Mononuclear cell (primary cell): ENCODE measurements around the gene EEA1. TPM values are rescaled to one million over a fixed set of nuclear protein-coding genes. Genes with fewer than 3 reads are reported as not detected.

ENCODE experiments used
- H3K27me3 ChIP-seq: 2 replicates; pipeline ENCODE4 v1.6.0; 2011; ENCODE audit warnings: low read length, control low read depth; ENCODE audit not compliant: insufficient read depth
- H3K4me1 ChIP-seq: 2 replicates; pipeline ENCODE4 v1.5.1; 2011; ENCODE audit warnings: mild to moderate bottlenecking, low read length, control low read depth; ENCODE audit not compliant: insufficient read depth
- H3K4me3 ChIP-seq: 2 replicates; pipeline ENCODE4 v1.5.1; 2011; ENCODE audit warnings: mild to moderate bottlenecking, low read length, moderate library complexity
- H3K9me3 ChIP-seq: 2 replicates; pipeline ENCODE4 v1.5.1; 2011; ENCODE audit warnings: low read depth, mild to moderate bottlenecking, control low read depth, low read length
- total RNA-seq: library from RNA; depleted of rRNA; stranded (reverse); fragments of >200 nt; gene quantifications from one replicate; pipeline ENCODE4 v1.2.3, GENCODE V29; 2012

EEA1 gene
- total RNA-seq, 1 donor: 6.2 TPM

GRCh38 chr12:92743026-92743425 lies 186.1 kb downstream of the EEA1 start:
- Histone ChIP-seq H3K27me3 (no peaks in the 10 kb centered on the region), H3K9me3 (no peaks in the 10 kb centered on the region), H3K4me3 (no peak overlapping the region), H3K4me1 (no peaks in the 10 kb centered on the region)

GRCh38 chr12:92740411-92740810 lies 188.7 kb downstream of the EEA1 start:
- H3K4me3 ChIP-seq: no peak overlapping the region

GRCh38 chr12:92739113-92739512 lies 190.0 kb downstream of the EEA1 start:
- Histone ChIP-seq H3K27me3 (no peaks in the 10 kb centered on the region), H3K4me3 (no peak overlapping the region), H3K4me1 (no peaks in the 10 kb centered on the region), H3K9me3 (no peaks in the 10 kb centered on the region)

More at GRCh38 chr12:92740411-92740810, 188.7 kb downstream of the EEA1 start:
- no peaks in the 10 kb centered on the region for H3K27me3 ChIP-seq
- no peaks in the 10 kb centered on the region for H3K9me3 ChIP-seq
- no peaks in the 10 kb centered on the region for H3K4me1 ChIP-seq

- H3K4me3 ChIP-seq: no peak overlapping the region
Observed at GRCh38 chr12:92737855-92738850, 190.9 kb downstream of the EEA1 start.

GRCh38 chr12:92736605-92737004 lies 192.5 kb downstream of the EEA1 start:
- H3K4me3 ChIP-seq: no peak overlapping the region
- no peaks in the 10 kb centered on the region for H3K4me1 ChIP-seq
- H3K9me3 ChIP-seq: no peaks in the 10 kb centered on the region
- H3K27me3 ChIP-seq: no peaks in the 10 kb centered on the region

More at GRCh38 chr12:92737855-92738850, 190.9 kb downstream of the EEA1 start:
- Histone ChIP-seq H3K9me3 (no peaks in the 10 kb centered on the region), H3K4me1 (no peaks in the 10 kb centered on the region), H3K27me3 (no peaks in the 10 kb centered on the region)

- no peak overlapping the region for H3K4me3 ChIP-seq
- no peaks in the 10 kb centered on the region for H3K27me3 ChIP-seq
- H3K9me3 ChIP-seq: no peaks in the 10 kb centered on the region
- H3K4me1 ChIP-seq: no peaks in the 10 kb centered on the region
Observed at GRCh38 chr12:92735131-92735721, 193.9 kb downstream of the EEA1 start.

- Histone ChIP-seq H3K9me3 (no peaks in the 10 kb centered on the region), H3K4me3 (no peak overlapping the region), H3K4me1 (no peaks in the 10 kb centered on the region), H3K27me3 (peaks cover 1% of the 10 kb centered on the region)
Observed at GRCh38 chr12:92733661-92734060, 195.4 kb downstream of the EEA1 start.

- no peak overlapping the region for H3K4me3 ChIP-seq
- no peaks in the 10 kb centered on the region for H3K4me1 ChIP-seq
Observed at GRCh38 chr12:92733181-92733580, 195.9 kb downstream of the EEA1 start.

GRCh38 chr12:92732716-92733115 lies 196.4 kb downstream of the EEA1 start:
- H3K4me1 ChIP-seq: no peaks in the 10 kb centered on the region
- H3K9me3 ChIP-seq: no peaks in the 10 kb centered on the region
- H3K27me3 ChIP-seq: peaks cover 2% of the 10 kb centered on the region
- no peak overlapping the region for H3K4me3 ChIP-seq

More at GRCh38 chr12:92733181-92733580, 195.9 kb downstream of the EEA1 start:
- no peaks in the 10 kb centered on the region for H3K9me3 ChIP-seq
- peaks cover 2% of the 10 kb centered on the region for H3K27me3 ChIP-seq

GRCh38 chr12:92732216-92732615 lies 196.9 kb downstream of the EEA1 start:
- H3K4me3 ChIP-seq: no peak overlapping the region
- peaks cover 2% of the 10 kb centered on the region for H3K27me3 ChIP-seq
- no peaks in the 10 kb centered on the region for H3K4me1 ChIP-seq
- no peaks in the 10 kb centered on the region for H3K9me3 ChIP-seq

GRCh38 chr12:92730758-92731157 lies 198.3 kb downstream of the EEA1 start:
- Histone ChIP-seq H3K4me3 (no peak overlapping the region), H3K27me3 (peaks cover 2% of the 10 kb centered on the region), H3K4me1 (no peaks in the 10 kb centered on the region), H3K9me3 (no peaks in the 10 kb centered on the region)

- Histone ChIP-seq H3K4me1 (no peaks in the 10 kb centered on the region), H3K9me3 (no peaks in the 10 kb centered on the region), H3K27me3 (peaks cover 2% of the 10 kb centered on the region), H3K4me3 (no peak overlapping the region)
Observed at GRCh38 chr12:92729773-92730305, 199.3 kb downstream of the EEA1 start.

GRCh38 chr12:92726850-92727249 lies 202.2 kb downstream of the EEA1 start:
- no peak overlapping the region for H3K4me3 ChIP-seq
- no peaks in the 10 kb centered on the region for H3K4me1 ChIP-seq
- peaks cover 2% of the 10 kb centered on the region for H3K27me3 ChIP-seq
- H3K9me3 ChIP-seq: no peaks in the 10 kb centered on the region

GRCh38 chr12:92722897-92723296 lies 206.2 kb downstream of the EEA1 start:
- Histone ChIP-seq H3K27me3 (no peaks in the 10 kb centered on the region), H3K4me3 (no peak overlapping the region), H3K9me3 (no peaks in the 10 kb centered on the region), H3K4me1 (no peaks in the 10 kb centered on the region)

GRCh38 chr12:92721656-92722055 lies 207.4 kb downstream of the EEA1 start:
- Histone ChIP-seq H3K27me3 (no peaks in the 10 kb centered on the region), H3K4me3 (no peak overlapping the region), H3K9me3 (no peaks in the 10 kb centered on the region), H3K4me1 (no peaks in the 10 kb centered on the region)
